Choroid plexus epithelial cell (primary cell): ENCODE data around the gene KCTD21.
"Not testable (repeated sequence)": the region's sequence is repeated elsewhere in the genome, so short reads cannot be mapped to it uniquely, and the experiment has no call there.

ENCODE experiments used
- DNase-seq: peaks from one replicate; pipeline ENCODE4 v3.0.0-alpha.2; 2010; ENCODE audit warnings: low read depth
- H3K4me3 ChIP-seq: 2 replicates; pipeline ENCODE4 v1.5.1; 2011; ENCODE audit warnings: low read depth, mild to moderate bottlenecking, control low read depth, low read length, moderate library complexity
- CTCF ChIP-seq: conservative IDR thresholded peaks from 2 replicates; pipeline ENCODE4 v1.5.1; 2011; ENCODE audit warnings: low read depth, mild to moderate bottlenecking, control low read depth, inconsistent platforms, low read length, moderate library complexity

The KCTD21 gene, protein sequence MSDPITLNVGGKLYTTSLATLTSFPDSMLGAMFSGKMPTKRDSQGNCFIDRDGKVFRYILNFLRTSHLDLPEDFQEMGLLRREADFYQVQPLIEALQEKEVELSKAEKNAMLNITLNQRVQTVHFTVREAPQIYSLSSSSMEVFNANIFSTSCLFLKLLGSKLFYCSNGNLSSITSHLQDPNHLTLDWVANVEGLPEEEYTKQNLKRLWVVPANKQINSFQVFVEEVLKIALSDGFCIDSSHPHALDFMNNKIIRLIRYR

GRCh38 chr11:78188286-78189173 is at the start of gene KCTD21, which contains the start of gene USP35:
Gene KCTD21 (minus strand): TSS chr11:78188626. CDS start chr11:78174554, 14,072 bp downstream.
Gene USP35 (plus strand): TSS chr11:78188919. CDS start chr11:78196246, 7,327 bp downstream.
- peak within 1 kb of the TSS; percentile 97 for H3K4me3 ChIP-seq
- no peak for TF ChIP-seq CTCF
- DNase-seq: peak; percentile 98

- H3K4me3 ChIP-seq: no peak overlapping the region
- no peak for DNase-seq
- TF ChIP-seq CTCF: no peak
Measured at GRCh38 chr11:78237293-78238046, 49.0 kb upstream of the KCTD21 start.

DNA sequence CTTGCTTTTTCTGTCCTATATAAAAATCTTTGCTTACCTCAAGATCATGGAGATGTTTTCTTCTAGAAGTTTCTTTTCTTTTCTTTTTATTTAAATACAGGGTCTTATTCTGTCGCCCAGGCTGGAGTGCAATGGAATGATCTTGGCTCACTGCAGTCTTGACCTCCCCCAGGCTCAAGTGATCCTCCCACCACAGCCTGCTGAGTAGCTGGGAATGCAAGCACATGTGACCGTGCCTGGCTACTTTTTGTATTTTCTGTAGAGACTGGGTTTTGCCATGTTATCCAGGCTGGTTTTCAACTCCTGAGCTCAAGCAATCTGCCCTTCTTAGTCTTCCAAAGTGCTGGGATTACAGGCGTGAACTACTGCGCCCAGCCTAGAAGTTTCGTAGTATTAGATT is 45.6 kb upstream of the KCTD21 start:
- no peak for TF ChIP-seq CTCF
- DNase-seq: peak; percentile 70
- H3K4me3 ChIP-seq: no peak overlapping the region

GRCh38 chr11:78233046-78233445 is 44.6 kb upstream of the KCTD21 start:
- not testable (repeated sequence) for H3K4me3 ChIP-seq, DNase-seq

DNA sequence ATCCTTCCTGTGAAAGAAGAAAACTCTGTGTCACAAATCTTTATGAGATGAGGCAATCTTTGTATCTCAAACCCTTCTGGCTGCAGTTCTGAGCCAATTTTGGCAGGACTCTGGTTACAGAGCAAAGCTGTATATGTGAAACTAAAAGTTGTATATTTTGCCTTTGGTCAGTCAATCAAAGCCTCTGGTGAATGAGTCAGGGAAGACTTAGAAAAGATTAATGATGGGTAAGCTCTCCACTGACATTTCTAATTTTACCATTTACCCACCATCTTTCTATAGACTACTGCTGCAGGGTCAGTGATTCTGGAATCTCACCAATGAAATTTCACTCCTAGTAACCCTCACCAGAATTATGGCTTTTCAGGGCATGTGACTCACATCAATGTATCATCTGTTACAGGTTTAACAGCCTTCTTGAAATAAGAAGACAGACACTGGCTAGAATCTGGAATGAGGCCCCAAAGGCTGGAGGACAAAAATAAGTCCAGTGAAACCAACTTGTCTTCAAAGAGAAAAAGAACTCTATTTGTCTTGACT is 43.6 kb upstream of the KCTD21 start:
- peak; percentile 60 for DNase-seq

GRCh38 chr11:78230161-78230877 is 41.9 kb upstream of the KCTD21 start:
- DNase-seq: no peak
- no peak for TF ChIP-seq CTCF
- no peak overlapping the region for H3K4me3 ChIP-seq

More for the DNA sequence above, 43.6 kb upstream of the KCTD21 start:
- TF ChIP-seq CTCF: no peak
- no peak overlapping the region for H3K4me3 ChIP-seq
